PC-9 (cell line): ENCODE results near the gene ARHGAP45. TPM values are rescaled to one million over a fixed set of nuclear protein-coding genes. Genes with fewer than 3 reads are reported as not detected.

Source experiments
- BruUV-seq: library from RNA; stranded (reverse); fragments of 400-500 nt; replicated peaks from 2 replicates; lab custom pipeline; 2021; lab: Mats Ljungman, UMichigan
- CTCF ChIA-PET: fragments of 300-600 bp; sonication (Branson Sonifier 250); formaldehyde crosslinking; loops from one replicate; lab custom pipeline; 2022; ENCODE audit warnings: antibody characterized with exemption; lab: Charles Lee
- POLR2A ChIA-PET: fragments of 300-600 bp; sonication (Branson Sonifier 250); formaldehyde crosslinking; loops from one replicate; lab custom pipeline; 2022; ENCODE audit warnings: antibody characterized with exemption; ENCODE audit not compliant: unreplicated experiment; lab: Charles Lee
- DNase-seq, 2 experiments: peaks; one replicate each; pipeline versions ENCODE4 v3.0.0 to v3.0.0-alpha.2; 2015 to 2022; ENCODE audit warnings: mixed read lengths in 1 of 2
- H2AFZ ChIP-seq: fragments of 200-600 bp; sonication (generic); 2 replicates; pipeline ENCODE4 v1.8.1; 2017; ENCODE audit warnings: antibody characterized with exemption
- H3F3A ChIP-seq: fragments of 200-600 bp; sonication (generic); 2 replicates; pipeline ENCODE4 v1.8.1; 2017; ENCODE audit warnings: antibody characterized with exemption, mild to moderate bottlenecking, low read depth; ENCODE audit not compliant: insufficient read depth
- H3K27ac ChIP-seq: fragments of 200-600 bp; sonication (generic); 2 replicates; pipeline ENCODE4 v1.6.1; 2016; ENCODE audit warnings: mixed run types
- H3K27me3 ChIP-seq: fragments of 200-600 bp; sonication (generic); 2 replicates; pipeline ENCODE4 v1.6.1; 2016; ENCODE audit warnings: low read depth, mixed run types; ENCODE audit not compliant: insufficient read depth
- H3K36me3 ChIP-seq: fragments of 200-600 bp; sonication (generic); 2 replicates; pipeline ENCODE4 v1.6.1; 2016; ENCODE audit warnings: low read depth, mixed run types
- H3K4me1 ChIP-seq: fragments of 200-600 bp; sonication (generic); replicated peaks from 2 replicates; pipeline ENCODE4 v1.6.1; 2016; ENCODE audit warnings: mixed run types; ENCODE audit not compliant: insufficient read depth
- H3K4me2 ChIP-seq: fragments of 200-600 bp; sonication (generic); 2 replicates; pipeline ENCODE4 v1.6.1; 2017; ENCODE audit warnings: mixed run types
- H3K4me3 ChIP-seq: fragments of 200-600 bp; sonication (generic); 2 replicates; pipeline ENCODE4 v1.6.1; 2016; ENCODE audit warnings: mixed run types
- H3K79me2 ChIP-seq: fragments of 200-600 bp; sonication (generic); 2 replicates; pipeline ENCODE4 v1.6.1; 2017; ENCODE audit warnings: low read depth, mixed run types
- H3K9me2 ChIP-seq: fragments of 200-600 bp; sonication (generic); 2 replicates; pipeline ENCODE4 v1.8.1; 2017; ENCODE audit warnings: mild to moderate bottlenecking; ENCODE audit not compliant: insufficient read depth
- H3K9me3 ChIP-seq: fragments of 200-600 bp; sonication (generic); 2 replicates; pipeline ENCODE4 v1.8.1; 2016; ENCODE audit warnings: low read depth; ENCODE audit not compliant: insufficient read depth
- H4K20me1 ChIP-seq: fragments of 200-600 bp; sonication (generic); 2 replicates; pipeline ENCODE4 v1.8.1; 2017; ENCODE audit not compliant: insufficient read depth
- EZH2 ChIP-seq: fragments of 200-600 bp; sonication (generic); IDR thresholded peaks from 2 replicates; pipeline ENCODE4 v1.8.0; 2017; ENCODE audit warnings: antibody characterized with exemption, low read depth
- intact Hi-C: fragments of 100-400 bp; cut with micrococcal nuclease; formaldehyde crosslinking; loops from one replicate; pipeline ENCODE4 v1.10.0; 2022; ENCODE audit not compliant: unreplicated experiment
- total RNA-seq: library from RNA; stranded (reverse); gene quantifications from 2 replicates; pipeline ENCODE4 v1.2.3, GENCODE V29; 2021
- TF ChIP-seq, protein P1 (sequence below): fragments of 200-600 bp; sonication (generic); conservative IDR thresholded peaks from 2 replicates; pipeline ENCODE4 v1.6.1; 2017; ENCODE audit warnings: mixed run types, antibody characterized with exemption, mild to moderate bottlenecking, moderate library complexity

The ARHGAP45 gene
- total RNA-seq, 1 experiment from 2014 or later, result 20.2 TPM

DNA sequence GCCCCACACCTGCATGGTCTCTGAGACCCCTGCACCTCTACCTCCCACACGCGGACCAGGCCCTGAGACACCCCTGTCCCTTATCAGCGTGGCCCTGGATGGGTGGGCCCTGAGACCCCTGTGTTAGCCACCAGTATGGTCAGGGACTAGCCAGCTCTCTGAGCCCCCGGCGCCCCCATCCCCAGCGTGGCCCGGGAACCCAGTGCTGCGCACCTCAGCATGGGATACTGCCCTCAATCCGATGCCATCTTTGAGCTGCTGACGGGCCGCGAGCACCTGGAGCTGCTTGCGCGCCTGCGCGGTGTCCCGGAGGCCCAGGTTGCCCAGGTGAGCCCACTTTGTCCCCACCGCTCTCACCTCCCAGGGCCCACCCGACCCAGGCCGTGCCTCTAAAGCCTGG is 5.0 kb upstream of the ARHGAP45 start:
- Histone ChIP-seq H3F3A (peaks cover 26% of the 10 kb centered on the region), H3K36me3 (no peaks in the 10 kb centered on the region), H3K27me3 (no peaks in the 10 kb centered on the region), H3K4me3 (no peak overlapping the region), H3K4me2 (no peak overlapping the region), H2AFZ (no peak overlapping the region), H4K20me1 (no peaks in the 10 kb centered on the region), H3K9me2 (no peaks in the 10 kb centered on the region), H3K4me1 (peaks cover 19% of the 10 kb centered on the region), H3K27ac (no peak overlapping the region), H3K79me2 (no peaks in the 10 kb centered on the region), H3K9me3 (no peaks in the 10 kb centered on the region)
- no peak for DNase-seq
- CTCF ChIA-PET, result no interaction called here
- TF ChIP-seq, protein P1, sequence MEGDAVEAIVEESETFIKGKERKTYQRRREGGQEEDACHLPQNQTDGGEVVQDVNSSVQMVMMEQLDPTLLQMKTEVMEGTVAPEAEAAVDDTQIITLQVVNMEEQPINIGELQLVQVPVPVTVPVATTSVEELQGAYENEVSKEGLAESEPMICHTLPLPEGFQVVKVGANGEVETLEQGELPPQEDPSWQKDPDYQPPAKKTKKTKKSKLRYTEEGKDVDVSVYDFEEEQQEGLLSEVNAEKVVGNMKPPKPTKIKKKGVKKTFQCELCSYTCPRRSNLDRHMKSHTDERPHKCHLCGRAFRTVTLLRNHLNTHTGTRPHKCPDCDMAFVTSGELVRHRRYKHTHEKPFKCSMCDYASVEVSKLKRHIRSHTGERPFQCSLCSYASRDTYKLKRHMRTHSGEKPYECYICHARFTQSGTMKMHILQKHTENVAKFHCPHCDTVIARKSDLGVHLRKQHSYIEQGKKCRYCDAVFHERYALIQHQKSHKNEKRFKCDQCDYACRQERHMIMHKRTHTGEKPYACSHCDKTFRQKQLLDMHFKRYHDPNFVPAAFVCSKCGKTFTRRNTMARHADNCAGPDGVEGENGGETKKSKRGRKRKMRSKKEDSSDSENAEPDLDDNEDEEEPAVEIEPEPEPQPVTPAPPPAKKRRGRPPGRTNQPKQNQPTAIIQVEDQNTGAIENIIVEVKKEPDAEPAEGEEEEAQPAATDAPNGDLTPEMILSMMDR, result no peak
- no peak for TF ChIP-seq EZH2
- intact Hi-C loops, result no loop called here
- BruUV-seq, result no TSS peak
- POLR2A ChIA-PET, result no interaction called here

DNA sequence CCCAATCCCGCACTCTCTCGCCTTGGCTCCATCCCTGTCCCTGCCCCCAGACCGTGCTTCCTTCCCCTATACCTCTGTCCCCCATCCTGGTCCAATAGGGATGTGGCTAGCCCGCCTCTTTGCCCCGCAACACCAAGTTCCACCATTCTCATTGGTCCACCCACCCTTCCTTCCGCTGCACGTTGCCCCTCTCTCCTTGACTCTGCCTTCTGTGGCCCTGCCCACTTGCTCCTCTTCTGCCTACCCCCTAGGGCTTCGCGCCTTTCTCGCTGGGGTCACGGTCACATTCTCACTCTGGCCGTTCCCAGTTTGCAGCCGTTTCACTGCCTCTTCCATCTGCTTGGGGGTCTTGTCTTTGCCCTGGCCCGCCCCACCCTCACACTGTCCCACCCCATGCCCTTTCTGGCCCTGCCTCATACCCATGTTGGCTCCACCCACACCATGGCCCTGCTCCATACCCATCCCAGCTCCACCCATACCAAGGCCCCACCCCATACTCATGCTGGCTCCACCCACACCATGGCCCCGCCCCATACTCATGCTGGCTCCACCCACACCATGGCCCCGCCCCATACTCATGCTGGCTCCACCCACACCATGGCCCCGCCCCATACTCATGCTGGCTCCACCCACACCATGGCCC is 4.5 kb upstream of the ARHGAP45 start:
- peaks cover 26% of the 10 kb centered on the region for H3F3A ChIP-seq
- H3K9me2 ChIP-seq, result no peaks in the 10 kb centered on the region
- DNase-seq, result no peak
- no peak overlapping the region for H3K27ac ChIP-seq
- peaks cover 19% of the 10 kb centered on the region for H3K4me1 ChIP-seq
- H3K27me3 ChIP-seq, result no peaks in the 10 kb centered on the region
- BruUV-seq, result no TSS peak
- intact Hi-C loops, result no loop called here
- CTCF ChIA-PET, result no interaction called here
- no peak overlapping the region for H3K4me3 ChIP-seq
- POLR2A ChIA-PET, result no interaction called here
- H3K9me3 ChIP-seq, result no peaks in the 10 kb centered on the region
- no peaks in the 10 kb centered on the region for H4K20me1 ChIP-seq
- no peak overlapping the region for H3K4me2 ChIP-seq
- H3K79me2 ChIP-seq, result no peaks in the 10 kb centered on the region
- TF ChIP-seq, protein P1, result no peak
- TF ChIP-seq EZH2, result no peak
- H2AFZ ChIP-seq, result no peak overlapping the region
- H3K36me3 ChIP-seq, result no peaks in the 10 kb centered on the region

DNA sequence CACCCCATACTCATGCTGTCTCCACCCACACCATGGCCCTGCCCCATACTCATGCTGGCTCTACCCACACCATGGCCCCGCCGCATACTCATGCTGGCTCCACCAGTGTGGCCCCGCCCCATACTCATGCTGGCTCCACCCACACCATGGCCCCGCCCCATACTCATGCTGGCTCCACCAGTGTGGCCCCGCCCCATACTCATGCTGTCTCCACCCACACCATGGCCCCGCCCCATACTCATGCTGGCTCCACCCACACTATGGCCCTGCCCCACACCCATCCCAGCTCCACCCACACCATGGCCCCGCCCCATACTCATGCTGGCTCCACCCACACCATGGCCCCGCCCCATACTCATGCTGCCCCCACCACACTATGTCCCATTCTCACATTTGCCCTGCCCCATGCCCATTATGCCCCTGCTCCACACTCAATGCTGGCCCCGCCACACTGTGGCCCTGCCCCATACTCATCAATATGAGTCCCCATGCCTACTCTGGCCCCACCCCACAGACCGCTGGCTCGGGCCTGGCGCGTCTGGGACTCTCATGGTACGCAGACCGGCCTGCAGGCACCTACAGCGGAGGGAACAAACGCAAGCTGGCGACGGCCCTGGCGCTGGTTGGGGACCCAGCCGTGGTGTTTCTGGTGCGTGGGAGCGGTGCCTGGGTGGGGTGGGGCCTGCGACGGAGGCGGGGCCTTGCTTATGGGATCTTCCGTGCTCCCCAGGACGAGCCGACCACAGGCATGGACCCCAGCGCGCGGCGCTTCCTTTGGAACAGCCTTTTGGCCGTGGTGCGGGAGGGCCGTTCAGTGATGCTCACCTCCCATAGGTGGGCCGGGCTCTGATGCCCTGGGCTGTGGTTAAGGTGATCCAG is 3.7 kb upstream of the ARHGAP45 start:
- CTCF ChIA-PET, result interaction anchor here (0.6 kb wide), 1 partner anchor 14 kb away, joined by 18 read pairs; no protein-coding TSS in a partner anchor
- no TSS peak for BruUV-seq

More for the DNA sequence above, 3.7 kb upstream of the ARHGAP45 start:
- no peak overlapping the region for H3K27ac ChIP-seq
- H3K9me3 ChIP-seq, result no peaks in the 10 kb centered on the region
- no peaks in the 10 kb centered on the region for H3K27me3 ChIP-seq
- DNase-seq, result peak; percentile 31 to 58
- no peaks in the 10 kb centered on the region for H4K20me1 ChIP-seq
- POLR2A ChIA-PET, result no interaction called here
- intact Hi-C loops, result no loop called here
- no peak overlapping the region for H3K4me2 ChIP-seq
- H3K4me1 ChIP-seq, result peaks cover 19% of the 10 kb centered on the region
- H3F3A ChIP-seq, result peaks cover 27% of the 10 kb centered on the region
- H3K4me3 ChIP-seq, result no peak overlapping the region
- no peaks in the 10 kb centered on the region for H3K9me2 ChIP-seq
- H3K36me3 ChIP-seq, result no peaks in the 10 kb centered on the region
- no peaks in the 10 kb centered on the region for H3K79me2 ChIP-seq
- TF ChIP-seq, protein P1, result no peak
- H2AFZ ChIP-seq, result no peak overlapping the region
